Neural cell (in vitro differentiated cells): Measurements from ENCODE around the gene BCDIN3D. TPM values are rescaled to one million over a fixed set of nuclear protein-coding genes. Genes with fewer than 3 reads are reported as not detected.

Experiments
- H2AFZ ChIP-seq: fragments of 200-600, 300-800 bp; sonication (generic), shearing (Covaris generic); 2 replicates; pipeline ENCODE4 v1.6.0; 2014; ENCODE audit warnings: low read depth, mild to moderate bottlenecking, antibody characterized with exemption, low read length, moderate library complexity
- H3F3A ChIP-seq: fragments of 200-600 bp; shearing (Covaris generic); 2 replicates; pipeline ENCODE4 v1.6.1; 2016; ENCODE audit warnings: mild to moderate bottlenecking, moderate library complexity, mixed read lengths, antibody characterized with exemption, low read length; ENCODE audit not compliant: insufficient read depth, poor library complexity, severe bottlenecking
- H3K27ac ChIP-seq: fragments of 200-600, 300-800 bp; sonication (generic), shearing (Covaris generic); 2 replicates; pipeline ENCODE4 v1.5.1; 2014; ENCODE audit warnings: mild to moderate bottlenecking, low read length, moderate library complexity
- H3K27me3 ChIP-seq: fragments of 300-800, 200-600 bp; sonication (generic), shearing (Covaris generic); 2 replicates; pipeline ENCODE4 v1.6.0; 2014; ENCODE audit warnings: mild to moderate bottlenecking, low read depth, low read length, moderate library complexity; ENCODE audit not compliant: insufficient read depth
- H3K36me3 ChIP-seq: fragments of 300-800, 200-600 bp; sonication (generic), shearing (Covaris generic); 2 replicates; pipeline ENCODE4 v1.5.1; 2014; ENCODE audit warnings: mild to moderate bottlenecking, antibody characterized with exemption, low read length, moderate library complexity; ENCODE audit not compliant: insufficient read depth
- H3K4me2 ChIP-seq: fragments of 300-800, 200-600 bp; sonication (generic), shearing (Covaris generic); 2 replicates; pipeline ENCODE4 v1.6.0; 2014; ENCODE audit warnings: mild to moderate bottlenecking, low read length
- H3K4me3 ChIP-seq: fragments of 300-800, 200-600 bp; sonication (generic), shearing (Covaris generic); 2 replicates; pipeline ENCODE4 v1.5.1; 2014; ENCODE audit warnings: mild to moderate bottlenecking, low read length, moderate library complexity
- H3K79me2 ChIP-seq: fragments of 200-600 bp; shearing (Covaris generic); replicated peaks from 2 replicates; pipeline ENCODE4 v1.6.0; 2014; ENCODE audit warnings: mild to moderate bottlenecking, low read length, moderate library complexity; ENCODE audit not compliant: insufficient read depth
- H3K9ac ChIP-seq: fragments of 300-800, 200-600 bp; sonication (generic), shearing (Covaris generic); 2 replicates; pipeline ENCODE4 v1.6.1; 2016; ENCODE audit warnings: mild to moderate bottlenecking, low read length, mixed read lengths
- H3K9me2 ChIP-seq: fragments of 200-600 bp; shearing (Covaris generic); 2 replicates; pipeline ENCODE4 v1.6.1; 2016; ENCODE audit warnings: mild to moderate bottlenecking, low read length, mixed read lengths; ENCODE audit not compliant: insufficient read depth
- H3K9me3 ChIP-seq: fragments of 200-600, 300-800 bp; sonication (generic), shearing (Covaris generic); 2 replicates; pipeline ENCODE4 v1.6.1; 2016; ENCODE audit warnings: mild to moderate bottlenecking, mixed run types, low read length, moderate library complexity, mixed read lengths
- H4K20me1 ChIP-seq: fragments of 200-600 bp; shearing (Covaris generic); 2 replicates; pipeline ENCODE4 v1.6.1; 2016; ENCODE audit warnings: mild to moderate bottlenecking, mixed run types; ENCODE audit not compliant: insufficient read depth
- CTCF ChIP-seq: fragments of 450-650 bp; IDR thresholded peaks from 2 replicates; pipeline ENCODE4 v1.5.1; 2014; ENCODE audit warnings: antibody characterized with exemption, mild to moderate bottlenecking, moderate library complexity; ENCODE audit not compliant: poor library complexity, severe bottlenecking
- EP300 ChIP-seq: fragments of 450-650 bp; conservative IDR thresholded peaks from 2 replicates; pipeline ENCODE4 v1.6.1; 2014; ENCODE audit warnings: antibody characterized with exemption, mild to moderate bottlenecking, moderate library complexity; ENCODE audit not compliant: poor library complexity, severe bottlenecking
- EZH2 ChIP-seq: fragments of 200-600, 300-800 bp; shearing (Covaris generic), sonication (generic); IDR thresholded peaks from 2 replicates; pipeline ENCODE4 v1.6.1; 2014; ENCODE audit warnings: antibody characterized with exemption, low read length, borderline replicate concordance, mild to moderate bottlenecking; ENCODE audit not compliant: insufficient read depth, poor library complexity, severe bottlenecking
- MXI1 ChIP-seq: fragments of 450-650 bp; conservative IDR thresholded peaks from 2 replicates; pipeline ENCODE4 v1.6.1; 2014; ENCODE audit warnings: antibody characterized with exemption, mild to moderate bottlenecking; ENCODE audit not compliant: poor library complexity, severe bottlenecking
- POLR2AphosphoS5 ChIP-seq: IDR thresholded peaks from 2 replicates; pipeline ENCODE4 v1.6.1; 2012
- RAD21 ChIP-seq: fragments of 450-650 bp; conservative IDR thresholded peaks from 2 replicates; pipeline ENCODE4 v1.6.1; 2014; ENCODE audit warnings: antibody characterized with exemption, mild to moderate bottlenecking, moderate library complexity
- SMC3 ChIP-seq: fragments of 450-650 bp; conservative IDR thresholded peaks from 2 replicates; pipeline ENCODE4 v1.6.1; 2014; ENCODE audit warnings: antibody characterized with exemption, mild to moderate bottlenecking, moderate library complexity; ENCODE audit not compliant: poor library complexity
- TAF1 ChIP-seq: IDR thresholded peaks from 2 replicates; pipeline ENCODE4 v1.6.1; 2012; ENCODE audit warnings: low read depth
- polyA plus RNA-seq: library from polyadenylated mRNA; depleted of rRNA; stranded (reverse); fragments of >200 nt; gene quantifications from 2 replicates; pipeline ENCODE4 v1.2.3, GENCODE V29; 2014
- TF ChIP-seq, protein P1 (sequence below): IDR thresholded peaks from 2 replicates; pipeline ENCODE4 v1.6.1; 2012; ENCODE audit warnings: borderline replicate concordance

Gene BCDIN3D
- polyA plus RNA-seq, 1 donor from 2014 or later, result 10.0 TPM

- H3K27me3 ChIP-seq, result no peaks in the 10 kb centered on the region
- H3K9me3 ChIP-seq, result no peaks in the 10 kb centered on the region
- H3K4me2 ChIP-seq, result no peak overlapping the region
- H3K79me2 ChIP-seq, result no peaks in the 10 kb centered on the region
- H3K27ac ChIP-seq, result no peak overlapping the region
- H3F3A ChIP-seq, result no peaks in the 10 kb centered on the region
- no peak overlapping the region for H3K9ac ChIP-seq
- H3K9me2 ChIP-seq, result no peaks in the 10 kb centered on the region
- H3K36me3 ChIP-seq, result no peaks in the 10 kb centered on the region
- H3K4me3 ChIP-seq, result no peak overlapping the region
- H4K20me1 ChIP-seq, result no peaks in the 10 kb centered on the region
- H2AFZ ChIP-seq, result no peak overlapping the region
- TF ChIP-seq RAD21 (no peak), POLR2AphosphoS5 (no peak), SMC3 (no peak), MXI1 (no peak), EP300 (no peak), EZH2 (no peak), TAF1 (no peak), CTCF (no peak)
- TF ChIP-seq, protein P1, sequence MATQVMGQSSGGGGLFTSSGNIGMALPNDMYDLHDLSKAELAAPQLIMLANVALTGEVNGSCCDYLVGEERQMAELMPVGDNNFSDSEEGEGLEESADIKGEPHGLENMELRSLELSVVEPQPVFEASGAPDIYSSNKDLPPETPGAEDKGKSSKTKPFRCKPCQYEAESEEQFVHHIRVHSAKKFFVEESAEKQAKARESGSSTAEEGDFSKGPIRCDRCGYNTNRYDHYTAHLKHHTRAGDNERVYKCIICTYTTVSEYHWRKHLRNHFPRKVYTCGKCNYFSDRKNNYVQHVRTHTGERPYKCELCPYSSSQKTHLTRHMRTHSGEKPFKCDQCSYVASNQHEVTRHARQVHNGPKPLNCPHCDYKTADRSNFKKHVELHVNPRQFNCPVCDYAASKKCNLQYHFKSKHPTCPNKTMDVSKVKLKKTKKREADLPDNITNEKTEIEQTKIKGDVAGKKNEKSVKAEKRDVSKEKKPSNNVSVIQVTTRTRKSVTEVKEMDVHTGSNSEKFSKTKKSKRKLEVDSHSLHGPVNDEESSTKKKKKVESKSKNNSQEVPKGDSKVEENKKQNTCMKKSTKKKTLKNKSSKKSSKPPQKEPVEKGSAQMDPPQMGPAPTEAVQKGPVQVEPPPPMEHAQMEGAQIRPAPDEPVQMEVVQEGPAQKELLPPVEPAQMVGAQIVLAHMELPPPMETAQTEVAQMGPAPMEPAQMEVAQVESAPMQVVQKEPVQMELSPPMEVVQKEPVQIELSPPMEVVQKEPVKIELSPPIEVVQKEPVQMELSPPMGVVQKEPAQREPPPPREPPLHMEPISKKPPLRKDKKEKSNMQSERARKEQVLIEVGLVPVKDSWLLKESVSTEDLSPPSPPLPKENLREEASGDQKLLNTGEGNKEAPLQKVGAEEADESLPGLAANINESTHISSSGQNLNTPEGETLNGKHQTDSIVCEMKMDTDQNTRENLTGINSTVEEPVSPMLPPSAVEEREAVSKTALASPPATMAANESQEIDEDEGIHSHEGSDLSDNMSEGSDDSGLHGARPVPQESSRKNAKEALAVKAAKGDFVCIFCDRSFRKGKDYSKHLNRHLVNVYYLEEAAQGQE, result no peak
These were observed 25.5 kb upstream of the BCDIN3D start for GRCh38 chr12:49868449-49868848.

DNA sequence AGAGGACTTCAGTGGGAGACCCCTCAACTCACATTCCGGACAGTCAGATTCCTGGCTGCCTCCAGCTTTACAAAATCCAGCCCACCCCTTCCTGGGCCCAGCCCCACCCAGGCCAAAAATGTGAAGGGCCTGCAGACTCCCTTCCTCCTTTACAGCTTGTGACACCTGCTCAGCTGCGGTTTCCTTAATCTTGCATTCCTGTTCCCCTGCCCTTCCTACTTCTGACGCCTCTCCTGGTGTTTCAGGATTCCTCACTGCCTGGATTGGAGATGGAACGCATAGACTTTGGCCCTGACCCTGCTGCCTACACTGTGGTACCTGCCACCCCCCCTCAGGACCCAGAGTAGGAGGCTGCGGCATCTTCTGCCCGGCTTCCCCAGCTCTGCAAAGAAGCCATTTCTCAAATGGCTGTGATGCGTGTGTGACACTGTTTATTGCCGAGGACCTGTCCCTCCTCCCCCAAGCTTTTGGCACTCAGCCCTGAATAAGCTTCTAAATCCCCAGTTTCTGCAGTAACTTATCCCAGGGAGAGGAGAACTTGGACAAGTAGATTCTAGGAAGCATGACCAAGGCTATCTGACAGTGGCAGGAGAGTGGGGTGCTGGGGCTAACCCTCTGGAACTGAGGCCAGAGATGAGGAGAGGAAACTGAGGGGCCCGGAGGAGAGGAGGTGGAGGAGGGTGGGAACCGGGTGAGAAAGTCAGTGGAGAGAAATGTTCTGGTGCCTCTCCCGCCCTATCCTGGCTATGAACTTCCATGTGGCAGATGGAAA lies 24.9 kb upstream of the BCDIN3D start:
- no peak overlapping the region for H3K4me3 ChIP-seq
- no peak overlapping the region for H3K9ac ChIP-seq
- no peaks in the 10 kb centered on the region for H3K36me3 ChIP-seq
- H3F3A ChIP-seq, result no peaks in the 10 kb centered on the region
- TF ChIP-seq TAF1 (no peak), MXI1 (no peak), SMC3 (no peak), EZH2 (no peak), EP300 (no peak), CTCF (no peak), RAD21 (no peak), POLR2AphosphoS5 (no peak)
- TF ChIP-seq, protein P1, result no peak
- H3K9me2 ChIP-seq, result no peaks in the 10 kb centered on the region
- no peaks in the 10 kb centered on the region for H3K9me3 ChIP-seq
- no peak overlapping the region for H2AFZ ChIP-seq
- no peaks in the 10 kb centered on the region for H4K20me1 ChIP-seq
- no peak overlapping the region for H3K27ac ChIP-seq
- H3K79me2 ChIP-seq, result no peaks in the 10 kb centered on the region
- H3K4me2 ChIP-seq, result no peak overlapping the region
- no peaks in the 10 kb centered on the region for H3K27me3 ChIP-seq
